Esophagus muscularis mucosa (tissue), 4 donors: ENCODE results near the gene SMIM1.

Experiments used
- EP300 ChIP-seq: sonication (generic); formaldehyde crosslinking; IDR thresholded peaks from one replicate; pipeline ENCODE4 v1.6.1; 2017; ENCODE audit warnings: antibody characterized with exemption
- POLR2A ChIP-seq: fragments of 450-650 bp; IDR thresholded peaks from one replicate; pipeline ENCODE4 v1.6.1; 2017; ENCODE audit warnings: antibody characterized with exemption, moderate library complexity, mild to moderate bottlenecking, low read depth
- POLR2AphosphoS5 ChIP-seq, 2 donors: sonication (generic); formaldehyde crosslinking; IDR thresholded peaks; one replicate each; pipeline ENCODE4 v1.6.1; 2017; ENCODE audit warnings: antibody characterized with exemption in 2 of 2
- TF ChIP-seq, protein P1 (sequence below), 3 experiments: fragments of 200-600 bp in 2 of 3; fragments of 450-650 bp in 1 of 3; sonication (generic) in 2 of 3; IDR thresholded peaks; one replicate each; pipeline ENCODE4 v1.5.1; 2017 to 2019; ENCODE audit warnings: antibody characterized with exemption in 3 of 3, mild to moderate bottlenecking in 2 of 3, moderate library complexity in 1 of 3

DNA sequence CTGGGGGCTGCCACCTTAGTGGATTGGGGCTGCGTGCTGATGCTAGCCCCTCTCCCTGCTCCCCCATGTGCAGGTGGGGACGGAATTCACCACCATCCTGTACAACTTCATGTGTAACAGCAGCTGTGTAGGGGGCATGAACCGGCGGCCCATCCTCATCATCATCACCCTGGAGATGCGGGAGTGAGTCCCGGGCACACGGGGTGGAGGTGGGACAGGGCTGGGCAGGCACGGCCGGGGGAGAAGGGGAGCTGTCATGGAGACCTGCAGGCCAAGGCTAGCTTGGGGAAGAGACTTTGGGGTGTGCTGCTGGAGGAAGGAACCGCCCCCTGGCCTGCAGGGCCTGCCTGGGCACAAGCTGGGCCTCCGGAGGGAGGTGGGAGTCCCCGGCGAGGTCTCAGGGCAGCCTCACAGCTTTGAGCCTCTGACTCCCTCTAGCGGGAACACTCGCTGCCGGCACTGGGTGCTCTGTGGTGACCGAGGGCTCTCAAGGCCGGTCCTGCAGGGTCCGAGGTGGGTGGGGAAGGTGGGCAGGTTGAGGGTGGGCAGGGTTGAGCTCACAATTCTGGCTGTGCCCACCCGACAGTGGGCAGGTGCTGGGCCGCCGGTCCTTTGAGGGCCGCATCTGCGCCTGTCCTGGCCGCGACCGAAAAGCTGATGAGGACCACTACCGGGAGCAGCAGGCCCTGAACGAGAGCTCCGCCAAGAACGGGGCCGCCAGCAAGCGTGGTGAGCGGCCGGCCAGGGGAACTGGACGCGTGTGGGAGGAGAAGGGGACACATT, 45.3 kb upstream of the SMIM1 start:
- TF ChIP-seq, protein P1, sequence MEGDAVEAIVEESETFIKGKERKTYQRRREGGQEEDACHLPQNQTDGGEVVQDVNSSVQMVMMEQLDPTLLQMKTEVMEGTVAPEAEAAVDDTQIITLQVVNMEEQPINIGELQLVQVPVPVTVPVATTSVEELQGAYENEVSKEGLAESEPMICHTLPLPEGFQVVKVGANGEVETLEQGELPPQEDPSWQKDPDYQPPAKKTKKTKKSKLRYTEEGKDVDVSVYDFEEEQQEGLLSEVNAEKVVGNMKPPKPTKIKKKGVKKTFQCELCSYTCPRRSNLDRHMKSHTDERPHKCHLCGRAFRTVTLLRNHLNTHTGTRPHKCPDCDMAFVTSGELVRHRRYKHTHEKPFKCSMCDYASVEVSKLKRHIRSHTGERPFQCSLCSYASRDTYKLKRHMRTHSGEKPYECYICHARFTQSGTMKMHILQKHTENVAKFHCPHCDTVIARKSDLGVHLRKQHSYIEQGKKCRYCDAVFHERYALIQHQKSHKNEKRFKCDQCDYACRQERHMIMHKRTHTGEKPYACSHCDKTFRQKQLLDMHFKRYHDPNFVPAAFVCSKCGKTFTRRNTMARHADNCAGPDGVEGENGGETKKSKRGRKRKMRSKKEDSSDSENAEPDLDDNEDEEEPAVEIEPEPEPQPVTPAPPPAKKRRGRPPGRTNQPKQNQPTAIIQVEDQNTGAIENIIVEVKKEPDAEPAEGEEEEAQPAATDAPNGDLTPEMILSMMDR (IDR thresholded peaks at IDR 0.05), result no peak
- TF ChIP-seq POLR2A (no peak), EP300 (no peak), POLR2AphosphoS5 (IDR thresholded peaks at IDR 0.05) (no peak)
